Panc1 (cell line): Measurements from ENCODE around the gene ZNF512. TPM values are rescaled to one million over a fixed set of nuclear protein-coding genes. Genes with fewer than 3 reads are reported as not detected.

ENCODE experiments used
- ATAC-seq: fragments of 200-7000 bp; cut with Tn5 transposase; 2 replicates; pipeline ENCODE4 v1.9.1; 2020; ENCODE audit warnings: mild to moderate bottlenecking, moderate library complexity
- BruUV-seq: library from RNA; stranded (reverse); fragments of 400-500 nt; replicated peaks from 2 replicates; lab custom pipeline; 2021; lab: Mats Ljungman, UMichigan
- CTCF ChIA-PET: fragments of 300-600 bp; sonication (Branson Sonifier 250); formaldehyde crosslinking; loops from one replicate; lab custom pipeline; 2022; ENCODE audit warnings: antibody characterized with exemption; lab: Charles Lee
- POLR2A ChIA-PET: fragments of 300-600 bp; sonication (Branson Sonifier 250); formaldehyde crosslinking; loops from one replicate; lab custom pipeline; 2022; ENCODE audit warnings: antibody characterized with exemption; lab: Charles Lee
- DNase-seq: peaks from one replicate; pipeline ENCODE4 v3.0.0-alpha.2; 2010; ENCODE audit warnings: low read depth, low spot score
- H3K27ac ChIP-seq: 2 replicates; pipeline ENCODE4 v1.5.1; 2011; ENCODE audit warnings: mild to moderate bottlenecking, low read length, inconsistent platforms
- H3K27me3 ChIP-seq: fragments of 200-500 bp; sonication (Bioruptor generic); 2 replicates; pipeline ENCODE4 v1.6.0; 2014; ENCODE audit warnings: low read length, inconsistent platforms; ENCODE audit not compliant: control insufficient read depth, insufficient read depth
- H3K36me3 ChIP-seq: fragments of 200-500 bp; sonication (Bioruptor generic); 2 replicates; pipeline ENCODE4 v1.5.1; 2014; ENCODE audit warnings: inconsistent platforms, mild to moderate bottlenecking, low read length, moderate library complexity; ENCODE audit not compliant: control insufficient read depth, insufficient read depth
- H3K4me1 ChIP-seq: 2 replicates; pipeline ENCODE4 v1.5.1; 2011; ENCODE audit warnings: inconsistent platforms, mild to moderate bottlenecking, low read length, moderate library complexity; ENCODE audit not compliant: control insufficient read depth, insufficient read depth
- H3K4me3 ChIP-seq, 2 experiments: 2 replicates each; pipeline ENCODE4 v1.5.1; 2011 to 2012; ENCODE audit warnings: low read depth in 2 of 2, low read length in 2 of 2, mild to moderate bottlenecking in 2 of 2, inconsistent platforms in 1 of 2, moderate library complexity in 1 of 2
- H3K9me3 ChIP-seq: fragments of 200-500 bp; sonication (Bioruptor generic); 2 replicates; pipeline ENCODE4 v1.5.1; 2014; ENCODE audit warnings: low read depth, mild to moderate bottlenecking, inconsistent platforms, low read length, moderate library complexity; ENCODE audit not compliant: control insufficient read depth, insufficient read depth
- POLR2AphosphoS5 ChIP-seq: IDR thresholded peaks from 2 replicates; pipeline ENCODE4 v1.6.1; 2012; ENCODE audit warnings: mild to moderate bottlenecking, low read depth, low read length, moderate library complexity
- SIN3A ChIP-seq: IDR thresholded peaks from 2 replicates; pipeline ENCODE4 v1.6.1; 2012; ENCODE audit warnings: low read depth, mild to moderate bottlenecking, low read length, moderate library complexity, borderline replicate concordance; ENCODE audit not compliant: insufficient read depth
- TCF7L2 ChIP-seq: IDR thresholded peaks from 2 replicates; pipeline ENCODE4 v1.6.1; 2011; ENCODE audit warnings: mild to moderate bottlenecking, low read depth, low read length, inconsistent platforms
- in situ Hi-C: cut with HindIII; loops from 2 replicates; pipeline ENCODE4 v1.10.0; 2016; ENCODE audit warnings: low sequenced_read_pairs, low pct_unique_long_range_greater_than_20kb
- intact Hi-C: fragments of 100-400 bp; cut with micrococcal nuclease; formaldehyde crosslinking; loops from one replicate; pipeline ENCODE4 v1.10.0; 2022; ENCODE audit not compliant: unreplicated experiment
- total RNA-seq: library from RNA; stranded (reverse); gene quantifications from one replicate; pipeline ENCODE4 v1.2.1, GENCODE V29; 2021; ENCODE audit not compliant: unreplicated experiment
- TF ChIP-seq, protein P1 (sequence below): fragments of 450-650 bp; IDR thresholded peaks from 2 replicates; pipeline ENCODE4 v1.5.1; 2017; ENCODE audit warnings: mild to moderate bottlenecking
- TF ChIP-seq, protein P2 (sequence below), 2 experiments: IDR thresholded peaks; 2 replicates each; pipeline ENCODE4 v1.6.1; 2011 to 2012; ENCODE audit warnings: low read depth in 2 of 2, control low read depth in 1 of 2, low read length in 1 of 2, mild to moderate bottlenecking in 1 of 2, moderate library complexity in 1 of 2; ENCODE audit not compliant: insufficient read depth in 1 of 2

Gene ZNF512
- total RNA-seq, 1 experiment from 2014 or later = 12.8 TPM

DNA sequence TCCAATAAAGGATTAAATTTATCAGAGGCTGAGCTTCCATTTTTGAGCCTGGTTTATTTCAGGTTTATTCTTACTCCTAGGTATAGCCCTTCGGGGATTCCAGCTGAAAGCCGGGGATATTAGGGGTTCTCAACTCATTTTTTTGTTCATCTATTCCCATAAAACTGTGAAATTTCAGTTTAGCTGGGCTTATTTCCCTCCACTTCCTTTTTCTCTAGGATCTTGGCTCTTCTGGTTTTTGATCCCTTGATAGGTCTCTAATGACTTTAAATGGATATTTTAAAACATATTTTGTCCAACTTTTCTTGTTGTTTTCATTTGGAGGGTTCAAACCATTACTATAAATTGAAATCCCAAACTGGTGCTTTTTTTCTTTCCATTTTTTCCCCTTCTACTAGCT, 23.6 kb upstream of the ZNF512 start:
- no peaks in the 10 kb centered on the region; the same call in 1 of the 2 replicates for H3K27me3 ChIP-seq
- TF ChIP-seq, protein P1, sequence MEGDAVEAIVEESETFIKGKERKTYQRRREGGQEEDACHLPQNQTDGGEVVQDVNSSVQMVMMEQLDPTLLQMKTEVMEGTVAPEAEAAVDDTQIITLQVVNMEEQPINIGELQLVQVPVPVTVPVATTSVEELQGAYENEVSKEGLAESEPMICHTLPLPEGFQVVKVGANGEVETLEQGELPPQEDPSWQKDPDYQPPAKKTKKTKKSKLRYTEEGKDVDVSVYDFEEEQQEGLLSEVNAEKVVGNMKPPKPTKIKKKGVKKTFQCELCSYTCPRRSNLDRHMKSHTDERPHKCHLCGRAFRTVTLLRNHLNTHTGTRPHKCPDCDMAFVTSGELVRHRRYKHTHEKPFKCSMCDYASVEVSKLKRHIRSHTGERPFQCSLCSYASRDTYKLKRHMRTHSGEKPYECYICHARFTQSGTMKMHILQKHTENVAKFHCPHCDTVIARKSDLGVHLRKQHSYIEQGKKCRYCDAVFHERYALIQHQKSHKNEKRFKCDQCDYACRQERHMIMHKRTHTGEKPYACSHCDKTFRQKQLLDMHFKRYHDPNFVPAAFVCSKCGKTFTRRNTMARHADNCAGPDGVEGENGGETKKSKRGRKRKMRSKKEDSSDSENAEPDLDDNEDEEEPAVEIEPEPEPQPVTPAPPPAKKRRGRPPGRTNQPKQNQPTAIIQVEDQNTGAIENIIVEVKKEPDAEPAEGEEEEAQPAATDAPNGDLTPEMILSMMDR = no peak
- TF ChIP-seq TCF7L2 (no peak), POLR2AphosphoS5 (no peak), SIN3A (no peak)
- TF ChIP-seq, protein P2, sequence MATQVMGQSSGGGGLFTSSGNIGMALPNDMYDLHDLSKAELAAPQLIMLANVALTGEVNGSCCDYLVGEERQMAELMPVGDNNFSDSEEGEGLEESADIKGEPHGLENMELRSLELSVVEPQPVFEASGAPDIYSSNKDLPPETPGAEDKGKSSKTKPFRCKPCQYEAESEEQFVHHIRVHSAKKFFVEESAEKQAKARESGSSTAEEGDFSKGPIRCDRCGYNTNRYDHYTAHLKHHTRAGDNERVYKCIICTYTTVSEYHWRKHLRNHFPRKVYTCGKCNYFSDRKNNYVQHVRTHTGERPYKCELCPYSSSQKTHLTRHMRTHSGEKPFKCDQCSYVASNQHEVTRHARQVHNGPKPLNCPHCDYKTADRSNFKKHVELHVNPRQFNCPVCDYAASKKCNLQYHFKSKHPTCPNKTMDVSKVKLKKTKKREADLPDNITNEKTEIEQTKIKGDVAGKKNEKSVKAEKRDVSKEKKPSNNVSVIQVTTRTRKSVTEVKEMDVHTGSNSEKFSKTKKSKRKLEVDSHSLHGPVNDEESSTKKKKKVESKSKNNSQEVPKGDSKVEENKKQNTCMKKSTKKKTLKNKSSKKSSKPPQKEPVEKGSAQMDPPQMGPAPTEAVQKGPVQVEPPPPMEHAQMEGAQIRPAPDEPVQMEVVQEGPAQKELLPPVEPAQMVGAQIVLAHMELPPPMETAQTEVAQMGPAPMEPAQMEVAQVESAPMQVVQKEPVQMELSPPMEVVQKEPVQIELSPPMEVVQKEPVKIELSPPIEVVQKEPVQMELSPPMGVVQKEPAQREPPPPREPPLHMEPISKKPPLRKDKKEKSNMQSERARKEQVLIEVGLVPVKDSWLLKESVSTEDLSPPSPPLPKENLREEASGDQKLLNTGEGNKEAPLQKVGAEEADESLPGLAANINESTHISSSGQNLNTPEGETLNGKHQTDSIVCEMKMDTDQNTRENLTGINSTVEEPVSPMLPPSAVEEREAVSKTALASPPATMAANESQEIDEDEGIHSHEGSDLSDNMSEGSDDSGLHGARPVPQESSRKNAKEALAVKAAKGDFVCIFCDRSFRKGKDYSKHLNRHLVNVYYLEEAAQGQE (IDR thresholded peaks at IDR 0.05; ENCODE audit: insufficient read depth in 1 of 2, low read depth in 2 of 2, low read length in 1 of 2) = no peak
- ChIA-PET CTCF (no interaction called here), POLR2A (no interaction called here)
- in situ Hi-C loops = no loop called here
- H3K36me3 ChIP-seq = no peaks in the 10 kb centered on the region
- no peaks in the 10 kb centered on the region for H3K4me1 ChIP-seq
- H3K27ac ChIP-seq = no peak overlapping the region
- H3K4me3 ChIP-seq = no peak overlapping the region
- BruUV-seq = no TSS peak
- intact Hi-C loops = no loop called here
- ATAC-seq = no peak
- H3K9me3 ChIP-seq = no peaks in the 10 kb centered on the region
- DNase-seq = no peak

DNA sequence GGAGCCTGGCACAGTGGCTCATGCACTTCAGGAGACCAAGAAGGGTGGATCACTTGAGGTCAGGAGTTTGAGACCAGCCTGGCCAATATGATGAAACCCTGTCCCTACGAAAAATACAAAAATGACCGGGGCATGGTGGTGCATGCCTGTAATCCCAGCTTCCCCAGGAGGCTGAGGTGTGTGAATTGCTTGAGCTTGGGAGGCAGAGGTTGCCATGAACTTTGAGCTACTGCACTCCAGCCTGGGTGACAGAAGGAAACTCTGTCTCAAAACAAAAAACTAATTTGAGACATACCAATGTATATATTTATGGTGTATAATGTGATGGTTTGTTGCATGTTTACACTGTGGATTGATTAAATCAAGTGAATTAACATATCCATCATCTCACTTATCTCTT, 21.8 kb upstream of the ZNF512 start:
- H3K4me1 ChIP-seq = no peaks in the 10 kb centered on the region
- H3K4me3 ChIP-seq = no peak overlapping the region
- no peaks in the 10 kb centered on the region for H3K36me3 ChIP-seq
- peaks cover 7% of the 10 kb centered on the region; the same call in 1 of the 2 replicates for H3K27me3 ChIP-seq
- no peaks in the 10 kb centered on the region for H3K9me3 ChIP-seq
- ATAC-seq (no peak), DNase-seq (no peak)
- H3K27ac ChIP-seq = no peak overlapping the region
- CTCF ChIA-PET = no interaction called here
- POLR2A ChIA-PET = no interaction called here
- intact Hi-C loops = no loop called here
- BruUV-seq = no TSS peak
- in situ Hi-C loops = no loop called here
- TF ChIP-seq, protein P2 (IDR thresholded peaks at IDR 0.05; ENCODE audit: insufficient read depth in 1 of 2, low read depth in 2 of 2, low read length in 1 of 2) = no peak
- TF ChIP-seq POLR2AphosphoS5 (no peak), SIN3A (no peak), TCF7L2 (no peak)
- TF ChIP-seq, protein P1 = no peak
